H1 (cell line): ENCODE data around the gene KCP. TPM values are rescaled to one million over a fixed set of nuclear protein-coding genes. Genes with fewer than 3 reads are reported as not detected.

ENCODE experiments used
- CTCF ChIA-PET: fragments of 300-600 bp; sonication (Branson Sonifier 250); formaldehyde crosslinking; loops from one replicate; lab custom pipeline; 2021; ENCODE audit not compliant: partially characterized antibody; lab: Charles Lee
- POLR2A ChIA-PET: fragments of 300-600 bp; sonication (Branson Sonifier 250); formaldehyde crosslinking; loops from one replicate; lab custom pipeline; 2021; ENCODE audit warnings: inconsistent platforms; ENCODE audit not compliant: partially characterized antibody; lab: Charles Lee
- DNase-seq, 2 experiments: peaks; one replicate each; pipeline versions ENCODE4 v3.0.0 to v3.0.0-alpha.2; 2010 to 2022; ENCODE audit warnings: low spot score in 2 of 2, low read depth in 1 of 2, mixed read lengths in 1 of 2
- FAIRE-seq: peaks from 2 replicates; lab custom pipeline; 2011; peaks lifted over from hg19 to GRCh38; lab: Jason Lieb, UNC
- H2AFZ ChIP-seq: 2 replicates; pipeline ENCODE4 v1.8.1; 2012; ENCODE audit warnings: low read length, inconsistent platforms
- H2AK5ac ChIP-seq: 2 replicates; pipeline ENCODE4 v1.6.1; 2013; ENCODE audit warnings: low read depth, low read length
- H2BK120ac ChIP-seq: replicated peaks from 2 replicates; pipeline ENCODE3; 2013; ENCODE audit warnings: low read depth, low read length, inconsistent platforms
- H2BK12ac ChIP-seq: 2 replicates; pipeline ENCODE4 v1.6.1; 2013; ENCODE audit warnings: low read depth, low read length
- H2BK15ac ChIP-seq: 2 replicates; pipeline ENCODE4 v1.6.1; 2013; ENCODE audit warnings: low read length
- H2BK20ac ChIP-seq: 2 replicates; pipeline ENCODE4 v1.6.1; 2013; ENCODE audit warnings: low read length
- H2BK5ac ChIP-seq: 2 replicates; pipeline ENCODE4 v1.6.1; 2013; ENCODE audit warnings: low read depth, low read length
- H3K14ac ChIP-seq: 2 replicates; pipeline ENCODE4 v1.6.1; 2013; ENCODE audit warnings: inconsistent platforms; ENCODE audit not compliant: insufficient read length
- H3K18ac ChIP-seq: 2 replicates; pipeline ENCODE4 v1.6.1; 2013; ENCODE audit warnings: low read length; ENCODE audit errors: extremely low read depth
- H3K23ac ChIP-seq: 2 replicates; pipeline ENCODE4 v1.6.1; 2013; ENCODE audit warnings: inconsistent platforms; ENCODE audit not compliant: insufficient read length
- H3K23me2 ChIP-seq: 2 replicates; pipeline ENCODE4 v1.6.1; 2013; ENCODE audit warnings: low read depth, low read length
- H3K27ac ChIP-seq: 2 replicates; pipeline ENCODE4 v1.6.1; 2011; ENCODE audit warnings: low read depth, low read length, inconsistent platforms
- H3K27me3 ChIP-seq, 4 experiments: replicated peaks in 1 of 4; 1 replicate in 1 of 4; 2 replicates in 3 of 4; pipeline versions ENCODE4 v1.6.1 to v1.8.1; 2011 to 2013; ENCODE audit warnings: low read length in 3 of 4, mild to moderate bottlenecking in 3 of 4, inconsistent platforms in 2 of 4, mixed read lengths in 2 of 4, moderate library complexity in 1 of 4; ENCODE audit not compliant: control insufficient read depth in 3 of 4, insufficient read depth in 3 of 4; ENCODE audit errors: extremely low read depth in 1 of 4
- H3K36me3 ChIP-seq, 4 experiments: 2 replicates each; pipeline versions ENCODE4 v1.6.1 to v1.8.1; 2011 to 2013; ENCODE audit warnings: mild to moderate bottlenecking in 4 of 4, low read length in 3 of 4, moderate library complexity in 2 of 4, control low read depth in 1 of 4, inconsistent platforms in 1 of 4; ENCODE audit not compliant: insufficient read depth in 4 of 4, control insufficient read depth in 2 of 4
- H3K4ac ChIP-seq: replicated peaks from 2 replicates; pipeline ENCODE3; 2013; ENCODE audit warnings: low read length, low read depth, mixed read lengths, inconsistent platforms; ENCODE audit not compliant: insufficient read length
- H3K4me1 ChIP-seq, 4 experiments: replicated peaks in 1 of 4; 1 replicate in 1 of 4; 2 replicates in 3 of 4; pipeline versions ENCODE4 v1.6.1 to v1.8.1; 2011 to 2013; ENCODE audit warnings: low read length in 3 of 4, inconsistent platforms in 2 of 4, mixed read lengths in 1 of 4; ENCODE audit not compliant: insufficient read depth in 4 of 4, control insufficient read depth in 3 of 4
- H3K4me2 ChIP-seq, 2 experiments: 2 replicates each; pipeline versions ENCODE4 v1.6.1 to v1.8.1; 2011 to 2013; ENCODE audit warnings: low read depth in 2 of 2, low read length in 2 of 2, control low read depth in 1 of 2, inconsistent platforms in 1 of 2, mild to moderate bottlenecking in 1 of 2; ENCODE audit not compliant: insufficient read depth in 1 of 2
- H3K4me3 ChIP-seq, 4 experiments: fragments of 200-600, 300-600 bp in 1 of 4; sonication (generic), shearing (Covaris generic), sonication (Bioruptor Twin) in 1 of 4; 2 replicates each; pipeline versions ENCODE4 v1.5.1 to v1.8.1; 2011 to 2016; ENCODE audit warnings: low read length in 4 of 4, low read depth in 3 of 4, control low read depth in 2 of 4, inconsistent platforms in 2 of 4, mild to moderate bottlenecking in 2 of 4, mixed read lengths in 1 of 4, moderate library complexity in 1 of 4; ENCODE audit not compliant: insufficient read depth in 2 of 4; ENCODE audit errors: extremely low read depth in 1 of 4
- H3K56ac ChIP-seq: replicated peaks from 2 replicates; pipeline ENCODE3; 2013; ENCODE audit warnings: low read depth, mild to moderate bottlenecking, mixed read lengths, low read length, inconsistent platforms; ENCODE audit not compliant: insufficient read length
- H3K79me1 ChIP-seq: 2 replicates; pipeline ENCODE4 v1.6.1; 2013; ENCODE audit warnings: low read depth, low read length, control low read depth
- H3K79me2 ChIP-seq, 2 experiments: 2 replicates each; pipeline versions ENCODE4 v1.6.1 to v1.8.1; 2012 to 2013; ENCODE audit warnings: low read length in 2 of 2, mild to moderate bottlenecking in 2 of 2, inconsistent platforms in 1 of 2; ENCODE audit not compliant: insufficient read depth in 2 of 2, control insufficient read depth in 1 of 2
- H3K9ac ChIP-seq, 4 experiments: replicated peaks in 1 of 4; 1 replicate in 1 of 4; 2 replicates in 3 of 4; pipeline versions ENCODE4 v1.6.1 to v1.8.1; 2011 to 2013; ENCODE audit warnings: low read depth in 3 of 4, low read length in 3 of 4, control low read depth in 2 of 4, mild to moderate bottlenecking in 2 of 4, moderate library complexity in 2 of 4, inconsistent platforms in 1 of 4; ENCODE audit errors: extremely low read depth in 1 of 4
- H3K9me3 ChIP-seq, 2 experiments: 2 replicates each; pipeline versions ENCODE4 v1.6.1 to v1.8.1; 2012 to 2013; ENCODE audit warnings: mild to moderate bottlenecking in 2 of 2, moderate library complexity in 2 of 2, control low read depth in 1 of 2, inconsistent platforms in 1 of 2, low read depth in 1 of 2, low read length in 1 of 2, mixed read lengths in 1 of 2; ENCODE audit not compliant: insufficient read depth in 2 of 2
- H4K20me1 ChIP-seq, 2 experiments: replicated peaks in 1 of 2; 2 replicates each; pipeline versions ENCODE3 to v1.8.1; 2011 to 2013; ENCODE audit warnings: inconsistent platforms in 2 of 2, low read length in 2 of 2, mild to moderate bottlenecking in 1 of 2; ENCODE audit not compliant: insufficient read depth in 2 of 2, control insufficient read depth in 1 of 2
- H4K5ac ChIP-seq: 2 replicates; pipeline ENCODE4 v1.6.1; 2013; ENCODE audit warnings: low read length, low read depth, mixed read lengths, inconsistent platforms; ENCODE audit not compliant: insufficient read length
- H4K8ac ChIP-seq: 2 replicates; pipeline ENCODE4 v1.8.0; 2013; ENCODE audit warnings: mild to moderate bottlenecking, moderate library complexity, low read length, inconsistent platforms; ENCODE audit not compliant: insufficient read depth; ENCODE audit errors: extremely low read depth
- H4K91ac ChIP-seq: replicated peaks from 2 replicates; pipeline ENCODE3; 2013; ENCODE audit warnings: low read length, mixed read lengths, inconsistent platforms; ENCODE audit not compliant: insufficient read length
- ASH2L ChIP-seq: fragments of 200-600, 300-600 bp; sonication (generic); IDR thresholded peaks from one replicate; pipeline ENCODE4 v1.7.1; 2017; ENCODE audit warnings: low read length
- HDAC2 ChIP-seq, 2 experiments: fragments of 300-600 bp in 1 of 2; sonication (generic) in 1 of 2; IDR thresholded peaks; 2 replicates each; pipeline ENCODE4 v1.6.1; 2011 to 2012; ENCODE audit warnings: low read depth in 2 of 2, low read length in 2 of 2, mild to moderate bottlenecking in 2 of 2, moderate library complexity in 2 of 2, borderline replicate concordance in 1 of 2, inconsistent platforms in 1 of 2
- WGBS, 2 experiments: shearing (Covaris generic) in 1 of 2; methylation state at CpG; one replicate each; pipeline versions ENCODE4 v1.1.6 to v1.1.7; 2013 to 2015; ENCODE audit warnings: low lambda C conversion rate in 2 of 2, mixed read lengths in 2 of 2, inconsistent platforms in 1 of 2, low coverage in 1 of 2, missing lambda C conversion rate in 1 of 2; ENCODE audit not compliant: insufficient replicate concordance in 2 of 2, insufficient coverage in 1 of 2, insufficient read length in 1 of 2; ENCODE audit errors: extremely low coverage in 1 of 2, missing lambda C conversion rate in 1 of 2; 5-methylcytosine and 5-hydroxymethylcytosine counted together
- polyA plus RNA-seq, 7 experiments: library from polyadenylated mRNA; depleted of rRNA in 3 of 7; stranded (reverse) in 5 of 7; unstranded in 2 of 7; fragments of >200 nt in 5 of 7; fragments of 200-250 nt in 2 of 7; gene quantifications; 1 replicate in 5 of 7; 2 replicates in 1 of 7; 4 replicates in 1 of 7; pipeline versions ENCODE4 v1.2.1 to v1.2.3, GENCODE V29; 2011 to 2013; ENCODE audit warnings: missing spikeins in 2 of 7, mixed read lengths in 2 of 7
- total RNA-seq: library from RNA; stranded (reverse); fragmentation: NEBNext Ultra II Directional; extraction: Animal tissue kit (Norgen Biotek cat#: 25700); gene quantifications from 2 replicates; pipeline ENCODE4 v1.2.1, GENCODE V29; 2021

The KCP gene
- total and polyA plus RNA-seq, 2 of the 8 experiments (the other 6 are each of a cell fraction or from before 2014, with no cell fraction given), result 1.3 to 2.0 TPM

- TF ChIP-seq ASH2L (no peak), HDAC2 (IDR thresholded peaks at IDR 0.05; ENCODE audit: borderline replicate concordance in 1 of 2, low read depth in 2 of 2, low read length in 2 of 2) (no peak)
- WGBS, 2 experiments, result 90% methylated on average over 11 of the region's 11 CpGs; no CpG with 5 or more reads in 1 of the 2 experiments
- POLR2A ChIA-PET, result interaction anchor here (0.8 to 3.5 kb wide), 5 partner anchors 11 to 28 kb away, joined by 3 to 22 read pairs (median 4); partner anchors contain the start of gene ATP6V1F
These were observed 29.6 kb downstream of the KCP start for GRCh38 chr7:128880791-128881457.

More at GRCh38 chr7:128880791-128881457, 29.6 kb downstream of the KCP start:
- no peaks in the 10 kb centered on the region for H3K79me2 ChIP-seq
- CTCF ChIA-PET, result interaction anchor here (0.5 to 10.3 kb wide), 30 partner anchors 9 to 469 kb away, joined by 3 to 189 read pairs (median 6); partner anchors contain the start of genes ATP6V1F, CCDC136, GARIN1A and KCP
- no peak overlapping the region for H2BK15ac ChIP-seq
- no peak overlapping the region for H3K56ac ChIP-seq
- H2BK12ac ChIP-seq, result no peak overlapping the region
- H4K91ac ChIP-seq, result no peak overlapping the region
- H3K23me2 ChIP-seq, result peaks cover 2% of the 10 kb centered on the region; the same call in 1 of the 2 replicates
- H4K20me1 ChIP-seq, result no peaks in the 10 kb centered on the region
- no peak overlapping the region for H2AK5ac ChIP-seq
- no peak overlapping the region for H3K14ac ChIP-seq
- peak overlapping the region; percentile 86; the same call in 1 of the 2 replicates for H4K8ac ChIP-seq
- H3K79me1 ChIP-seq, result no peaks in the 10 kb centered on the region
- peaks cover 0 to 6% (median 4%) of the 10 kb centered on the region in 4 experiments; a peak in 4 of 7 replicates for H3K4me1 ChIP-seq
- FAIRE-seq (no peak), DNase-seq (no peak)
- no peak overlapping the region for H2BK20ac ChIP-seq
- H3K27me3 ChIP-seq, result no peaks in the 10 kb centered on the region
- H4K5ac ChIP-seq, result no peak overlapping the region
- no peak overlapping the region for H2AFZ ChIP-seq
- H3K18ac ChIP-seq, result no peak overlapping the region
- no peak overlapping the region for H2BK5ac ChIP-seq
- H3K36me3 ChIP-seq, result no peaks in the 10 kb centered on the region
- no peak overlapping the region for H3K4ac ChIP-seq
- no peak overlapping the region for H2BK120ac ChIP-seq
- no peaks in the 10 kb centered on the region for H3K9me3 ChIP-seq
- no peak overlapping the region for H3K23ac ChIP-seq
- H3K4me3 ChIP-seq, result no peak overlapping the region
- H3K27ac ChIP-seq, result no peak overlapping the region
- no peak overlapping the region for H3K9ac ChIP-seq
- H3K4me2 ChIP-seq, result no peak overlapping the region
